GM12878 (cell line): ENCODE measurements around the gene TRIM17. TPM values are rescaled to one million over a fixed set of nuclear protein-coding genes. Genes with fewer than 3 reads are reported as not detected.
A peak's percentile ranks its signal among the peaks of the same experiment; 100 is the strongest.

ENCODE experiments used
- ATAC-seq: fragments of 200-7000 bp; cut with Tn5 transposase; 3 replicates; pipeline ENCODE4 v1.9.1; 2020; ENCODE audit warnings: mild to moderate bottlenecking, moderate library complexity
- BruUV-seq: library from RNA; stranded (reverse); fragments of 400-500 nt; replicated peaks from 2 replicates; lab custom pipeline; 2021; lab: Mats Ljungman, UMichigan
- CTCF ChIA-PET: fragments of 300-600 bp; sonication (Branson Sonifier 250); formaldehyde crosslinking; extraction: SDS; loops from one replicate; lab custom pipeline; 2021; ENCODE audit warnings: inconsistent platforms; lab: Yijun Ruan, JAX
- POLR2A ChIA-PET: fragments of 350-600 bp; formaldehyde crosslinking; extraction: SDS; loops from one replicate; lab custom pipeline; 2021; ENCODE audit warnings: inconsistent platforms; lab: Charles Lee
- RAD21 ChIA-PET: fragments of 300-600 bp; sonication (Branson Sonifier 250); formaldehyde crosslinking; loops from one replicate; lab custom pipeline; 2023; ENCODE audit warnings: antibody characterized with exemption; ENCODE audit not compliant: unreplicated experiment; lab: Charles Lee
- SMC1A ChIA-PET: fragments of 300-600 bp; sonication (Branson Sonifier 250); formaldehyde crosslinking; loops from one replicate; lab custom pipeline; 2023; ENCODE audit not compliant: unreplicated experiment, uncharacterized antibody; lab: Charles Lee
- DNase-seq: peaks from one replicate; pipeline ENCODE4 v3.0.0-alpha.2; 2011; ENCODE audit warnings: low read depth, low spot score
- FAIRE-seq: peaks from 3 replicates; lab custom pipeline; 2011; peaks lifted over from hg19 to GRCh38; lab: Jason Lieb, UNC
- H2AFZ ChIP-seq: 2 replicates; pipeline ENCODE4 v1.6.0; 2011; ENCODE audit warnings: low read depth, low read length, control low read depth; ENCODE audit not compliant: control insufficient read depth
- H3K27ac ChIP-seq: 2 replicates; pipeline ENCODE4 v1.5.1; 2011; ENCODE audit warnings: control low read depth; ENCODE audit not compliant: control insufficient read depth, insufficient read depth
- H3K27me3 ChIP-seq, 2 experiments: replicated peaks in 1 of 2; 2 replicates each; pipeline versions ENCODE4 v1.6.0 to v1.6.1; 2011; ENCODE audit warnings: low read length in 1 of 2; ENCODE audit not compliant: control insufficient read depth in 2 of 2, insufficient read depth in 2 of 2
- H3K36me3 ChIP-seq, 2 experiments: 2 replicates each; pipeline ENCODE4 v1.5.1; 2011; ENCODE audit warnings: low read length in 1 of 2; ENCODE audit not compliant: control insufficient read depth in 2 of 2, insufficient read depth in 2 of 2
- H3K4me1 ChIP-seq: 2 replicates; pipeline ENCODE4 v1.6.1; 2011; ENCODE audit warnings: mild to moderate bottlenecking, low read length, moderate library complexity, mixed read lengths; ENCODE audit not compliant: control insufficient read depth, insufficient read depth
- H3K4me2 ChIP-seq: 2 replicates; pipeline ENCODE4 v1.6.0; 2011; ENCODE audit warnings: control low read depth; ENCODE audit not compliant: control insufficient read depth, insufficient read depth
- H3K4me3 ChIP-seq: fragments of 200-600 bp; sonication (generic); 2 replicates; pipeline ENCODE4 v1.5.1; 2016
- H3K79me2 ChIP-seq: 2 replicates; pipeline ENCODE4 v1.6.0; 2011; ENCODE audit warnings: low read length; ENCODE audit not compliant: control insufficient read depth, insufficient read depth
- H3K9ac ChIP-seq: 2 replicates; pipeline ENCODE4 v1.8.0; 2011; ENCODE audit warnings: low read length, control low read depth, mixed read lengths; ENCODE audit not compliant: control insufficient read depth, insufficient read depth
- H3K9me3 ChIP-seq: replicated peaks from 3 replicates; pipeline ENCODE4 v1.5.1; 2011; ENCODE audit warnings: mild to moderate bottlenecking, low read length; ENCODE audit not compliant: control insufficient read depth, insufficient read depth
- H4K20me1 ChIP-seq: 2 replicates; pipeline ENCODE4 v1.6.0; 2011; ENCODE audit not compliant: control insufficient read depth, insufficient read depth
- BHLHE40 ChIP-seq, 2 experiments: fragments of 450-650 bp in 1 of 2; IDR thresholded peaks; 2 replicates each; pipeline ENCODE4 v1.6.1; 2011 to 2017; ENCODE audit warnings: low read depth in 2 of 2, borderline replicate concordance in 1 of 2, improper control_type of control experiment in 1 of 2, low read length in 1 of 2, mild to moderate bottlenecking in 1 of 2
- CEBPB ChIP-seq, 2 experiments: fragments of 150-350 bp in 1 of 2; IDR thresholded peaks; 2 replicates each; pipeline ENCODE4 v1.6.1; 2012 to 2014; ENCODE audit warnings: low read depth in 2 of 2, low read length in 2 of 2, borderline replicate concordance in 1 of 2, inconsistent platforms in 1 of 2
- FOS ChIP-seq: IDR thresholded peaks from 3 replicates; pipeline ENCODE4 v1.6.1; 2011; ENCODE audit warnings: borderline replicate concordance; ENCODE audit not compliant: insufficient read length; ENCODE audit errors: extremely low read depth
- PAX8 ChIP-seq: fragments of 450-650 bp; IDR thresholded peaks from 2 replicates; pipeline ENCODE4 v1.6.1; 2017; ENCODE audit warnings: mild to moderate bottlenecking, moderate library complexity
- RB1 ChIP-seq: fragments of 450-650 bp; formaldehyde crosslinking; IDR thresholded peaks from 2 replicates; pipeline ENCODE4 v1.6.1; 2017; ENCODE audit warnings: mild to moderate bottlenecking, borderline replicate concordance
- SRF ChIP-seq, 2 experiments: IDR thresholded peaks; 2 replicates each; pipeline ENCODE4 v1.6.1; 2011; ENCODE audit warnings: low read depth in 2 of 2, low read length in 2 of 2, mild to moderate bottlenecking in 1 of 2, moderate library complexity in 1 of 2
- YBX1 ChIP-seq: fragments of 450-650 bp; IDR thresholded peaks from 2 replicates; pipeline ENCODE4 v1.6.1; 2016; ENCODE audit warnings: antibody characterized with exemption
- WGBS: methylation state at CpG from one replicate; pipeline ENCODE4 v1.1.6; 2016; ENCODE audit warnings: low lambda C conversion rate; ENCODE audit not compliant: insufficient replicate concordance, insufficient coverage; ENCODE audit errors: missing lambda C conversion rate; 5-methylcytosine and 5-hydroxymethylcytosine counted together
- in situ Hi-C: fragments of 300-500 bp; cut with MboI; formaldehyde crosslinking; loops from 9 replicates; pipeline ENCODE4 v1.14.3; 2018; ENCODE audit warnings: mixed read lengths
- intact Hi-C: fragments of 100-400 bp; cut with micrococcal nuclease; formaldehyde crosslinking; loops from one replicate; pipeline ENCODE4 v1.14.2; 2022; ENCODE audit not compliant: unreplicated experiment
- polyA plus RNA-seq, 11 experiments: library from polyadenylated mRNA; depleted of rRNA in 4 of 11; unstranded in 6 of 11; stranded (reverse) in 5 of 11; fragments of >200 nt; fragmentation: Nextera tagmentation in 4 of 11; fragmentation: Illumina TruSeq in 1 of 11; extraction: Ambion mirVana in 4 of 11; extraction: Trizol in 1 of 11; gene quantifications; 1 replicate in 1 of 11; 2 replicates in 10 of 11; pipeline versions ENCODE4 v1.2.1 to v1.2.3, GENCODE V29; 2011 to 2016; ENCODE audit warnings: inconsistent platforms in 2 of 11, missing spikeins in 2 of 11, low read depth in 1 of 11
- total RNA-seq, 4 experiments: library from RNA; depleted of rRNA in 3 of 4; stranded (reverse); fragments of >200 nt in 3 of 4; fragmentation: Illumina TruSeq in 1 of 4; extraction: Trizol in 1 of 4; gene quantifications; 2 replicates each; pipeline versions ENCODE4 v1.2.1 to v1.2.3, GENCODE V29; 2013 to 2021
- TF ChIP-seq, protein P1 (sequence below): IDR thresholded peaks from 2 replicates; pipeline ENCODE4 v1.6.1; 2012; ENCODE audit warnings: low read depth, low read length, improper control_type of control experiment
- TF ChIP-seq, protein P2 (sequence below): IDR thresholded peaks from 2 replicates; pipeline ENCODE4 v1.6.1; 2011; ENCODE audit warnings: low read depth, mild to moderate bottlenecking, low read length, moderate library complexity, borderline replicate concordance; ENCODE audit errors: extremely low read depth
- TF ChIP-seq, protein P3 (sequence below): IDR thresholded peaks from 2 replicates; pipeline ENCODE4 v1.6.1; 2012; ENCODE audit warnings: improper control_type of control experiment, low read depth, low read length; ENCODE audit not compliant: insufficient replicate concordance
- TF ChIP-seq, protein P4 (sequence below): fragments of 450-650 bp; formaldehyde crosslinking; IDR thresholded peaks from 2 replicates; pipeline ENCODE4 v1.4.0; 2022; ENCODE audit warnings: mild to moderate bottlenecking, moderate library complexity

TRIM17 gene
- total and polyA plus RNA-seq, 10 of the 15 experiments (the other 5 are each of a cell fraction or from before 2014, with no cell fraction given): 0.16 to 0.32 TPM; not detected in 8

DNA sequence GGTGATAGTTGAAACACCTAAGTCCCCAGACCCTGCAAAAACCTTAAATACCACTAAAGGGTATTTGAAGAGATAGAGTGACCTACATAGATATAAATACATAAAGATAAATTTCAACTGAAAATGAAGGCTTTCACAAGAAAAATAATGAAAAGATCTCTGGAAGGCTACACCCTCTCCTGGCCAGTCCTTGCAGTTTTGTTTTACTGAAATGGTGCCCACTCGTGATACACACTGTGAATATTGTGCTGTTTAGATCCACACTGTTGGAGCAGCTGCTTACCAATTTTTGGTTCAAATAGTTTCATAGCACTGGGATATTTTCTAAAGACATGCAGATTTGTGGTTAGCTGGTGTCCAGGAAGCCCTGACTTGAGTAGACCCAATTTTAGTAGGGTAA is 39.1 kb upstream of the TRIM17 start:
- H3K9ac ChIP-seq: no peak overlapping the region
- FAIRE-seq (no peak), DNase-seq (no peak), ATAC-seq (no peak)
- no peaks in the 10 kb centered on the region for H3K4me1 ChIP-seq
- 0 out of 2 replicates have a peak overlapping the region, but pooled peaks have one; percentile 30 for H3K4me2 ChIP-seq
- TF ChIP-seq, protein P1, sequence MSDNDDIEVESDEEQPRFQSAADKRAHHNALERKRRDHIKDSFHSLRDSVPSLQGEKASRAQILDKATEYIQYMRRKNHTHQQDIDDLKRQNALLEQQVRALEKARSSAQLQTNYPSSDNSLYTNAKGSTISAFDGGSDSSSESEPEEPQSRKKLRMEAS: no peak
- TF ChIP-seq, protein P2, sequence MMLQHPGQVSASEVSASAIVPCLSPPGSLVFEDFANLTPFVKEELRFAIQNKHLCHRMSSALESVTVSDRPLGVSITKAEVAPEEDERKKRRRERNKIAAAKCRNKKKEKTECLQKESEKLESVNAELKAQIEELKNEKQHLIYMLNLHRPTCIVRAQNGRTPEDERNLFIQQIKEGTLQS: no peak
- TF ChIP-seq PAX8: no peak
- TF ChIP-seq, protein P3, sequence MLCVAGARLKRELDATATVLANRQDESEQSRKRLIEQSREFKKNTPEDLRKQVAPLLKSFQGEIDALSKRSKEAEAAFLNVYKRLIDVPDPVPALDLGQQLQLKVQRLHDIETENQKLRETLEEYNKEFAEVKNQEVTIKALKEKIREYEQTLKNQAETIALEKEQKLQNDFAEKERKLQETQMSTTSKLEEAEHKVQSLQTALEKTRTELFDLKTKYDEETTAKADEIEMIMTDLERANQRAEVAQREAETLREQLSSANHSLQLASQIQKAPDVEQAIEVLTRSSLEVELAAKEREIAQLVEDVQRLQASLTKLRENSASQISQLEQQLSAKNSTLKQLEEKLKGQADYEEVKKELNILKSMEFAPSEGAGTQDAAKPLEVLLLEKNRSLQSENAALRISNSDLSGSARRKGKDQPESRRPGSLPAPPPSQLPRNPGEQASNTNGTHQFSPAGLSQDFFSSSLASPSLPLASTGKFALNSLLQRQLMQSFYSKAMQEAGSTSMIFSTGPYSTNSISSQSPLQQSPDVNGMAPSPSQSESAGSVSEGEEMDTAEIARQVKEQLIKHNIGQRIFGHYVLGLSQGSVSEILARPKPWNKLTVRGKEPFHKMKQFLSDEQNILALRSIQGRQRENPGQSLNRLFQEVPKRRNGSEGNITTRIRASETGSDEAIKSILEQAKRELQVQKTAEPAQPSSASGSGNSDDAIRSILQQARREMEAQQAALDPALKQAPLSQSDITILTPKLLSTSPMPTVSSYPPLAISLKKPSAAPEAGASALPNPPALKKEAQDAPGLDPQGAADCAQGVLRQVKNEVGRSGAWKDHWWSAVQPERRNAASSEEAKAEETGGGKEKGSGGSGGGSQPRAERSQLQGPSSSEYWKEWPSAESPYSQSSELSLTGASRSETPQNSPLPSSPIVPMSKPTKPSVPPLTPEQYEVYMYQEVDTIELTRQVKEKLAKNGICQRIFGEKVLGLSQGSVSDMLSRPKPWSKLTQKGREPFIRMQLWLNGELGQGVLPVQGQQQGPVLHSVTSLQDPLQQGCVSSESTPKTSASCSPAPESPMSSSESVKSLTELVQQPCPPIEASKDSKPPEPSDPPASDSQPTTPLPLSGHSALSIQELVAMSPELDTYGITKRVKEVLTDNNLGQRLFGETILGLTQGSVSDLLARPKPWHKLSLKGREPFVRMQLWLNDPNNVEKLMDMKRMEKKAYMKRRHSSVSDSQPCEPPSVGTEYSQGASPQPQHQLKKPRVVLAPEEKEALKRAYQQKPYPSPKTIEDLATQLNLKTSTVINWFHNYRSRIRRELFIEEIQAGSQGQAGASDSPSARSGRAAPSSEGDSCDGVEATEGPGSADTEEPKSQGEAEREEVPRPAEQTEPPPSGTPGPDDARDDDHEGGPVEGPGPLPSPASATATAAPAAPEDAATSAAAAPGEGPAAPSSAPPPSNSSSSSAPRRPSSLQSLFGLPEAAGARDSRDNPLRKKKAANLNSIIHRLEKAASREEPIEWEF: no peak
- no peak for TF ChIP-seq YBX1
- TF ChIP-seq FOS: no peak
- TF ChIP-seq RB1: no peak
- no peak for TF ChIP-seq BHLHE40 (IDR thresholded peaks at IDR 0.05; ENCODE audit: borderline replicate concordance in 1 of 2, low read depth in 2 of 2, low read length in 1 of 2)
- TF ChIP-seq, protein P4, sequence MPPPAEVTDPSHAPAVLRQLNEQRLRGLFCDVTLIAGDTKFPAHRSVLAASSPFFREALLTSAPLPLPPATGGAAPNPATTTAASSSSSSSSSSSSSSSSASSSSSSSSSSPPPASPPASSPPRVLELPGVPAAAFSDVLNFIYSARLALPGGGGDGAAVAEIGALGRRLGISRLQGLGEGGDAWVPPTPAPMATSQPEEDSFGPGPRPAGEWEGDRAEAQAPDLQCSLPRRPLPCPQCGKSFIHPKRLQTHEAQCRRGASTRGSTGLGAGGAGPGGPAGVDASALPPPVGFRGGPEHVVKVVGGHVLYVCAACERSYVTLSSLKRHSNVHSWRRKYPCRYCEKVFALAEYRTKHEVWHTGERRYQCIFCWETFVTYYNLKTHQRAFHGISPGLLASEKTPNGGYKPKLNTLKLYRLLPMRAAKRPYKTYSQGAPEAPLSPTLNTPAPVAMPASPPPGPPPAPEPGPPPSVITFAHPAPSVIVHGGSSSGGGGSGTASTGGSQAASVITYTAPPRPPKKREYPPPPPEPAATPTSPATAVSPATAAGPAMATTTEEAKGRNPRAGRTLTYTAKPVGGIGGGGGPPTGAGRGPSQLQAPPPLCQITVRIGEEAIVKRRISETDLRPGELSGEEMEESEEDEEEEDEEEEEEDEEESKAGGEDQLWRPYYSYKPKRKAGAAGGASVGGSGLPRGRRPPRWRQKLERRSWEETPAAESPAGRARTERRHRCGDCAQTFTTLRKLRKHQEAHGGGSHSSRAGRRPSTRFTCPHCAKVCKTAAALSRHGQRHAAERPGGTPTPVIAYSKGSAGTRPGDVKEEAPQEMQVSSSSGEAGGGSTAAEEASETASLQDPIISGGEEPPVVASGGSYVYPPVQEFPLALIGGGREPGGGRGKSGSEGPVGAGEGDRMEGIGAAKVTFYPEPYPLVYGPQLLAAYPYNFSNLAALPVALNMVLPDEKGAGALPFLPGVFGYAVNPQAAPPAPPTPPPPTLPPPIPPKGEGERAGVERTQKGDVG (CRISPR knock-in tag): no peak
- TF ChIP-seq SRF (IDR thresholded peaks at IDR 0.05; ENCODE audit: low read depth in 2 of 2, low read length in 2 of 2): no peak
- no peak for TF ChIP-seq CEBPB (IDR thresholded peaks at IDR 0.05; ENCODE audit: borderline replicate concordance in 1 of 2, low read depth in 2 of 2, low read length in 2 of 2)
- no peaks in the 10 kb centered on the region for H3K36me3 ChIP-seq
- RAD21 ChIA-PET: no interaction called here
- no peaks in the 10 kb centered on the region for H3K9me3 ChIP-seq
- SMC1A ChIA-PET: no interaction called here
- CTCF ChIA-PET: interaction anchor here (1.2 to 1.4 kb wide), 2 partner anchors 45 to 289 kb away, joined by 3 to 4 read pairs; no protein-coding TSS in a partner anchor
- H3K79me2 ChIP-seq: peaks cover 16% of the 10 kb centered on the region
- no peak overlapping the region for H2AFZ ChIP-seq
- intact Hi-C loops: loop anchor here (2.0 to 5.0 kb wide), 3 partner anchors 31 to 323 kb away; partner anchors contain the start of genes RNF187 and TRIM11
- in situ Hi-C loops: no loop called here
- H3K27me3 ChIP-seq: no peaks in the 10 kb centered on the region
- POLR2A ChIA-PET: no interaction called here
- H4K20me1 ChIP-seq: no peaks in the 10 kb centered on the region
- no peak overlapping the region for H3K27ac ChIP-seq
- WGBS: 10% methylated on average over 1 of the region's 1 CpG
- BruUV-seq: no TSS peak
- H3K4me3 ChIP-seq: no peak overlapping the region
